WTC11 (cell line): ENCODE measurements around the gene SLC22A12.

ENCODE experiments used
- SOX15 ChIP-seq: fragments of 250-450 bp; sonication (Bioruptor Pico); IDR thresholded peaks from 2 replicates; pipeline ENCODE4 v1.9.0; 2021; ENCODE audit warnings: mild to moderate bottlenecking
- TCF7 ChIP-seq: sonication (generic); formaldehyde crosslinking; IDR thresholded peaks from 2 replicates; pipeline ENCODE4 v1.8.0; 2022; ENCODE audit warnings: mild to moderate bottlenecking, low read depth, missing genetic modification reagents, moderate library complexity

DNA sequence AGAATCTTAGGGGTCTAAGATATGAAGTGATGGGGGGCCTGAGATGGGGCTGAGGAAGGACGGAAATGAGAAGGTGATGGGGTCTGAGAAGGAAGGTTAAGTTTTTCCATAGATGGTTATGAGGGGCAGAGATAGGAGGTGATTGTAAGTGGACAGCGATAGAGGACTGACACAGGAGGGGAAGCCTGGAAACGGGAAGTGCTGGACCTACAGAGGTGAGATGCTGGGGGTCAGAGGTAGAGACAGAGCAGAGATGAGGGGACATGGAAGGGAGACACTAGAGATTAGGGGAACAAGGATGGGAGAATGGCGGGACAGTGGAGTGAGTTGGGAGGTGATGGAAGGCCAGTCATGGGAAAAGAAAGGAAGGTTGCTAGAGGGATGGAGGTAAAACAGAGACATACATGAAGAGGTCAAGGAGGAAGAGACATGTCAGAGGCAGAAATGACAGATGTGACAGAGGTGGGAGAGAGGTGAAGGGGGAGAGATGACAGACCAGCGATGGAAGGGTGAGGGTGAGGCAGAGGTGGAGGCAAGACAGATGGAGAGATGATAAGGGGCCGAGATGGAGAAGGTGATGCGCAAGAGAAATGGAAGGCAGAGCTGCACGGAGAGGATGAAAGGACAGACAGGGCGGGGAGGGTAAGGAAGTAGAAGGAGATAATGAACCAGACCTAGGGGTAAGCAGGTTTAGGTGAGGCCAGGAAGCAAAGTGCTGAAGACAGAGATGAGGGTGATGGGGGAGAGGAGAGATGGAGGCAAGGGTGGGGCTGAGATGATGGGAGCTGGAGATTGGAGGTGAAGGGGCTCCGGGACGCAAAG lies 50.8 kb downstream of the SLC22A12 start:
- TF ChIP-seq TCF7 (no peak), SOX15 (no peak)
